Fibroblast of lung (primary cell): ENCODE data around the gene ZNF836. TPM values are rescaled to one million over a fixed set of nuclear protein-coding genes. Genes with fewer than 3 reads are reported as not detected.

Experiments used
- DNase-seq, 2 donors: peaks; one replicate each; pipeline versions ENCODE4 v3.0.0 to v3.0.0-alpha.2; 2010; ENCODE audit warnings: low read depth in 2 of 2
- H2AFZ ChIP-seq: 2 replicates; pipeline ENCODE4 v1.5.1; 2012; ENCODE audit warnings: low read length, control low read depth, inconsistent platforms
- H3K27ac ChIP-seq: 2 replicates; pipeline ENCODE4 v1.5.1; 2011; ENCODE audit warnings: low read length, control low read depth; ENCODE audit not compliant: insufficient read depth
- H3K27me3 ChIP-seq: 2 replicates; pipeline ENCODE4 v1.5.1; 2011; ENCODE audit warnings: mild to moderate bottlenecking, low read length; ENCODE audit not compliant: control insufficient read depth, insufficient read depth
- H3K36me3 ChIP-seq: 2 replicates; pipeline ENCODE4 v1.5.1; 2011; ENCODE audit warnings: low read length; ENCODE audit not compliant: control insufficient read depth, insufficient read depth
- H3K4me1 ChIP-seq: 2 replicates; pipeline ENCODE4 v1.5.1; 2011; ENCODE audit warnings: low read length; ENCODE audit not compliant: control insufficient read depth, insufficient read depth; ENCODE audit errors: extremely low read depth
- H3K4me2 ChIP-seq: 2 replicates; pipeline ENCODE4 v1.5.1; 2011; ENCODE audit warnings: low read length, control low read depth; ENCODE audit not compliant: insufficient read depth; ENCODE audit errors: extremely low read depth
- H3K4me3 ChIP-seq, 4 experiments: fragments of 200-600 bp in 1 of 4; sonication (generic) in 1 of 4; replicated peaks in 1 of 4; 2 replicates each; pipeline ENCODE4 v1.5.1; 2011 to 2016; ENCODE audit warnings: low read length in 4 of 4, low read depth in 3 of 4, mild to moderate bottlenecking in 3 of 4, control low read depth in 2 of 4, inconsistent platforms in 1 of 4, mixed read lengths in 1 of 4; ENCODE audit not compliant: insufficient read depth in 1 of 4; ENCODE audit errors: control extremely low read depth in 1 of 4
- H3K79me2 ChIP-seq: 2 replicates; pipeline ENCODE4 v1.5.1; 2012; ENCODE audit warnings: mild to moderate bottlenecking, low read length, inconsistent platforms; ENCODE audit not compliant: control insufficient read depth, insufficient read depth
- H3K9ac ChIP-seq: 2 replicates; pipeline ENCODE4 v1.5.1; 2011; ENCODE audit warnings: mild to moderate bottlenecking, low read length, control low read depth; ENCODE audit not compliant: insufficient read depth
- H3K9me3 ChIP-seq: 2 replicates; pipeline ENCODE4 v1.5.1; 2012; ENCODE audit warnings: low read depth, low read length; ENCODE audit not compliant: control insufficient read depth, insufficient read depth
- H4K20me1 ChIP-seq: 2 replicates; pipeline ENCODE4 v1.5.1; 2011; ENCODE audit warnings: low read length; ENCODE audit not compliant: control insufficient read depth, insufficient read depth; ENCODE audit errors: extremely low read depth
- CTCF ChIP-seq, 2 donors: IDR thresholded peaks in 1 of 2; conservative IDR thresholded peaks in 1 of 2; 1 replicate in 1 of 2; 2 replicates in 1 of 2; pipeline ENCODE4 v1.5.1; 2011 to 2012; ENCODE audit warnings: low read length in 2 of 2, control low read depth in 1 of 2, inconsistent platforms in 1 of 2, low read depth in 1 of 2, mild to moderate bottlenecking in 1 of 2
- EZH2 ChIP-seq: IDR thresholded peaks from 2 replicates; pipeline ENCODE4 v1.5.1; 2012; ENCODE audit warnings: low read length, control low read depth, mild to moderate bottlenecking; ENCODE audit errors: missing control alignments
- polyA minus RNA-seq: library from RNA; depleted of rRNA, polyadenylated mRNA; stranded (reverse); fragments of >200 nt; gene quantifications from 2 replicates; pipeline ENCODE4 v1.2.3, GENCODE V29; 2011; ENCODE audit warnings: low replicate concordance
- polyA plus RNA-seq, 2 donors: library from polyadenylated mRNA; depleted of rRNA in 1 of 2; stranded (reverse) in 1 of 2; unstranded in 1 of 2; fragments of >200 nt; gene quantifications; 2 replicates each; pipeline ENCODE4 v1.2.1, GENCODE V29; 2011 to 2012; ENCODE audit warnings: missing spikeins in 1 of 2
- total RNA-seq: library from RNA; depleted of rRNA; stranded (reverse); fragments of >200 nt; gene quantifications from 2 replicates; pipeline ENCODE4 v1.2.1, GENCODE V29; 2014

Gene ZNF836
- 10.0 and 13.2 TPM in 2 replicates for total RNA-seq
- polyA plus RNA-seq: 3.1 and 5.9 TPM in 2 replicates
- polyA plus RNA-seq (2012): 5.3 and 6.5 TPM in 2 replicates
- 5.4 TPM in 1 of 2 replicates, not detected in the other for polyA minus RNA-seq

- Histone ChIP-seq H3K9me3 (no peaks in the 10 kb centered on the region), H3K27ac (peak within 1 kb of the TSS; percentile 60), H3K4me3 (peak within 1 kb of the TSS; percentile 68 to 99 (median 93)), H3K36me3 (no peaks in the 10 kb centered on the region), H3K79me2 (no peaks in the 10 kb centered on the region), H3K4me2 (peak within 1 kb of the TSS; percentile 74), H3K9ac (peak within 1 kb of the TSS; percentile 30), H4K20me1 (no peaks in the 10 kb centered on the region), H3K4me1 (peaks cover 2% of the 10 kb centered on the region), H2AFZ (peak within 1 kb of the TSS; percentile 94), H3K27me3 (no peaks in the 10 kb centered on the region)
- peak; percentile 67 to 77 for DNase-seq
- no peak for TF ChIP-seq EZH2
- no peak for TF ChIP-seq CTCF (conservative IDR thresholded peaks at IDR 0.05 in 1 of 2, IDR thresholded peaks at IDR 0.05 in 1 of 2; ENCODE audit: low read depth in 1 of 2, low read length in 2 of 2)
Measured at GRCh38 chr19:52171321-52172169, at the start of gene ZNF836. TSS of gene ZNF836 (minus strand) at chr19:52171621. CDS start at chr19:52168072, 3,549 bp downstream.

- no peak for TF ChIP-seq EZH2
- TF ChIP-seq CTCF (conservative IDR thresholded peaks at IDR 0.05 in 1 of 2, IDR thresholded peaks at IDR 0.05 in 1 of 2; ENCODE audit: low read depth in 1 of 2, low read length in 2 of 2): no peak
- H4K20me1 ChIP-seq: no peaks in the 10 kb centered on the region
- peaks cover 46% of the 10 kb centered on the region for H3K36me3 ChIP-seq
- H3K4me3 ChIP-seq: no peak overlapping the region
- H3K4me2 ChIP-seq: no peak overlapping the region
- no peaks in the 10 kb centered on the region for H3K79me2 ChIP-seq
- no peak overlapping the region for H3K27ac ChIP-seq
- H3K9ac ChIP-seq: no peak overlapping the region
- no peaks in the 10 kb centered on the region for H3K27me3 ChIP-seq
- no peak overlapping the region for H2AFZ ChIP-seq
- DNase-seq: no peak
- H3K4me1 ChIP-seq: no peaks in the 10 kb centered on the region
- no peaks in the 10 kb centered on the region for H3K9me3 ChIP-seq
Measured at GRCh38 chr19:52221031-52221430, 49.6 kb upstream of the ZNF836 start.

GRCh38 chr19:52219611-52220010 lies 48.2 kb upstream of the ZNF836 start:
- peaks cover 46% of the 10 kb centered on the region for H3K36me3 ChIP-seq
- H4K20me1 ChIP-seq: no peaks in the 10 kb centered on the region
- no peak overlapping the region for H2AFZ ChIP-seq
- no peaks in the 10 kb centered on the region for H3K27me3 ChIP-seq
- H3K27ac ChIP-seq: no peak overlapping the region
- H3K9ac ChIP-seq: no peak overlapping the region
- no peak overlapping the region for H3K4me2 ChIP-seq
- no peak overlapping the region for H3K4me3 ChIP-seq
- no peaks in the 10 kb centered on the region for H3K9me3 ChIP-seq
- no peaks in the 10 kb centered on the region for H3K79me2 ChIP-seq
- no peaks in the 10 kb centered on the region for H3K4me1 ChIP-seq
- TF ChIP-seq CTCF (conservative IDR thresholded peaks at IDR 0.05 in 1 of 2, IDR thresholded peaks at IDR 0.05 in 1 of 2; ENCODE audit: low read depth in 1 of 2, low read length in 2 of 2): no peak
- no peak for TF ChIP-seq EZH2
- no peak for DNase-seq
